ENCODE results near the gene NUP85.
"Not testable (repeated sequence)": the region's sequence is repeated elsewhere in the genome, so short reads cannot be mapped to it uniquely, and the experiment has no call there.

Gene NUP85

GRCh38 chr17:75242461-75243042 lies 37.1 kb downstream of the NUP85 start:
- DNase-seq = no peak

DNA sequence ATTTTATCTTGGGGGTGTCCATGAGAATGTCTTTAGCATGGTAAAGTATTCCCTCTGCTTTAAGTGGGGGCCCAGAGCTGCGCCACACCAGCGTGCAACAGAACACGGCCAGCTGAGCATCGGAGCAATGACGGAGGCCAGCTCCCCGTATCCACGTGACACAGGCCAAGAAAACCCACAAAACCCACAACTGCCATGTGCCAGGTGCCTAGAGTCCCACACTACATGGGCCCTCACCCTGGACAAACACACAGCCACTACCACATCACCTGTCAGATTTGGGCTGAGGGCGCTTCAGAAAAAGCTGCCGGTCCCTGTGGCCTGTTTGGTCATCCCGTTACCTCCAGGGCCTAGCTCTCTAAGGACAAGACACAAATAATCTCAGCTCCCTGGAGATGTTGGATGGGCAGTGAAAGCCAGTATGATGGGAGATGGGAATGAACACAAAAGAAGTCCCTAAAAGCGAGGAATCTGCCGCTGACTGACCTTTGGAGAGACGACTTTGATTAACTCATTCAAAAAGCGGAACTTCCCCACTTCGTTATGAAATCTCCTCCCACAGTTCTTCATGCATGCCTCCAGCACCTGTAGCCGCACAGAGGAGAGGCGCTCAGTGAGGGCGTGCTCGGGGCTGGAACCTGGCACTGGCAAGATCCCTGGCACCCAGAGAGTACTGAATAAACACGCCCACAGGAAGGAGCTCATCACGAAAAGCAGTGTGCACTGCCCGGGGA lies 38.8 kb downstream of the NUP85 start:
- DNase-seq = no peak

- no peak for DNase-seq
Measured at GRCh38 chr17:75245011-75245410, 39.5 kb downstream of the NUP85 start.

DNA sequence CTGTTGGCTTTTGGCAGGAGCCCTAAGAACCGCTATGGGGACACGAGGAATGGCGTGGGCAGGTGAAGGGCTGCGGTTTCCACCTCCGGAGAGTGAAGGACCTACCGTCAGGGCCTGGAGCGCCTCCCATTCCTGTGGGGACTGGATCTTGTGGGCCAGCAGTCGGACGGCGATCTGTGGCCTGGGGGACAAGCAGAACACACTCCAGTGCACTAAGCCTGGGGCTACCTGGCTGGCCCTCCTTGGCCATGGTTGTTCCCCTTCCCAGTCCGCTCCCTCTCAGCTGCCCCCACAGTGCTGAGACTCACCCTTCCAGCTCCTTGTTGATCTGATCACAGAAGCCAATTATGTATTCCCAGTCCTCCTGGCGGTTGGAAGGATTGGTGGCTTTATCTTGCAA lies 40.9 kb downstream of the NUP85 start:
- no peak for DNase-seq

GRCh38 chr17:75249564-75249963 lies 44.1 kb downstream of the NUP85 start:
- DNase-seq = no peak

DNA sequence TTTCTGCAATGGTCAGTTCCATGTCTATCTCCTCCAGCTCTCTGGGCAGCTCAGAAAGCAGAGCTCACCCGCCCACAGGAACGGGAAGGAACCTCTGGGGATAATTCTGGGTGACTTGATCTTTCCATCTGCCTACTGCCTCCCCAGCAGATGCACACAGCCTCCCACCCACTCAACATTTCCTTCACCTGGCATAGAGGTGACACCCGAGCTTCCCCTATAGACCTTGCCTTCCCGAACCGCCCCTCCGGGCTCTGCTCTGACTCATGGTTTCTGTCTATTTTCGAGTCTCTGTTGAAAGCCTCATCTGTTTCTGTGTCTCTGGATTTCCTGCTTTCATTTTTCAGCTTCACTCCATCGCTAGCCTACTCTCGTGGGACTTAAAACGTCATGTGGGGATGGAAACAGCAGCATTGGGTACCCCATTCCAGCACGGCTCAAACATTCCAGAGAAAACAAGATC lies 44.6 kb downstream of the NUP85 start:
- peak; percentile 81 for DNase-seq

DNA sequence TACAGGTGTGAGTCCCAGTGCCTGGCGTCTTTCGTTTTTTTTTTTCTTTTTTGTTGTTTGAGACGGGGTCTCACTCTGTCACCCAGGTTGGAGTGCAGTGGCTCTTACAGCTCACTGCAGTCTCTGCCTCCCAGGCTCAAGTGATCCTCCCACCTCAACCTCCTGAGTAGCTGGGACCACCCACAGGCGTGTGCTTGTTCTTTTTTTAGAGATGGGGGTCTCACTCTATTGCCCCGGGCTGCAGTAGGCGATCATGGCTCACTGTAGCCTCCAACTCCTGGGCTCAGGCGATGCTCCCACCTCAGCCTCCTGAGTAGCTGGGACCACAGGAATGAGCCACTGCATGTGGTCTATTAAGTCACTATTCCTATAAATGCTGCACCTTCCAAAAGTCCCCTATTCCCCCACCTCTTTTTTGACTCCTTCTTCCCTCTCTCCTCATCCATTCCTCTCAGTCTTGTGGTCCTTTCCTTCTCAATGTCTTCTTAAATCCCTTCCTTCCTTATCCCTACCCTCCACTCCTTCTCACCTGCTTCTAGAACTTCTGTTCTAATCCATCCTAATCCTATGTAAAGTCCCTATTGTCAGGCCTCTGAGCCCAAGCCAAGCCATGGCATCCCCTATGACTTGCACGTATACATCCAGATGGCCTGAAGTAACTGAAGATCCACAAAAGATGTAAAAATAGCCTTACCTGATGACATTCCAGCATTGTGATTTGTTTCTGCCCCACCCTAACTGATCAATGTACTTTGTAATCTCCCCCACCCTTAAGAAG lies 46.7 kb downstream of the NUP85 start:
- DNase-seq = no peak

GRCh38 chr17:75255954-75256698 lies 50.6 kb downstream of the NUP85 start:
- DNase-seq = not testable (repeated sequence)

- not testable (repeated sequence) for DNase-seq
Measured at GRCh38 chr17:75257228-75257627, 51.7 kb downstream of the NUP85 start.

DNA sequence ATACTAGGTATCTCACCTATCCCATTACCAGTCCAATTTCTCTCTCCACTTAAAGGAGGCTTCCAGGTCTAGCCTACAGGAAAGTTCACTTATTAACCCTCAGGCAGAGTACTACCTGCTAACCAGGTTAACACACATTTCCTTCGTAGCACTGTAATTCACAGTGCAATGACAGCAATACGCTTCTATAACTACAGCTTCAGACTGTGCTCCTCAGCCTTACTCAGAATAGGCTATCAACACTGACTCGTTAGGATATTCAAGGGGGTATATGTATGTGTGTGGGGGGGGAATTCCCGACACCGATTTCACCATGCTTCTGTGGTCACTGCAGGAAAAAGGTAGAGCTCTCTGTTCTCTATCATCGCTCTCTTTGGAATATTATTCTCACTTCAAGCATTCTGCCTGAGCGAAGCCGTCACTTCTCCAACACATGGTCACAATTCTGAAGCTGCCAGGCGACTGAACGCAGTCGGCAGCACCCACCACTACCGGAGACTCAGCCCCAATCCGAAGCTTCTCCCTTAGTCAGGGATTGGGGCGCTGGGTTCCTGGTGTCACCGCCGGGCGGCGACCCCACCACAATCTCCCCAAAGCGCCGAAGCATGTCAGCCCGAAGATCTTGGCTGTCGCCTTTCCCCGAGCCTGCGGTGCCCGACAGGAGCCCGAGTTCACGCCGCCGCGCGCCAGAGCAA lies 55.3 kb downstream of the NUP85 start:
- DNase-seq = no peak

DNA sequence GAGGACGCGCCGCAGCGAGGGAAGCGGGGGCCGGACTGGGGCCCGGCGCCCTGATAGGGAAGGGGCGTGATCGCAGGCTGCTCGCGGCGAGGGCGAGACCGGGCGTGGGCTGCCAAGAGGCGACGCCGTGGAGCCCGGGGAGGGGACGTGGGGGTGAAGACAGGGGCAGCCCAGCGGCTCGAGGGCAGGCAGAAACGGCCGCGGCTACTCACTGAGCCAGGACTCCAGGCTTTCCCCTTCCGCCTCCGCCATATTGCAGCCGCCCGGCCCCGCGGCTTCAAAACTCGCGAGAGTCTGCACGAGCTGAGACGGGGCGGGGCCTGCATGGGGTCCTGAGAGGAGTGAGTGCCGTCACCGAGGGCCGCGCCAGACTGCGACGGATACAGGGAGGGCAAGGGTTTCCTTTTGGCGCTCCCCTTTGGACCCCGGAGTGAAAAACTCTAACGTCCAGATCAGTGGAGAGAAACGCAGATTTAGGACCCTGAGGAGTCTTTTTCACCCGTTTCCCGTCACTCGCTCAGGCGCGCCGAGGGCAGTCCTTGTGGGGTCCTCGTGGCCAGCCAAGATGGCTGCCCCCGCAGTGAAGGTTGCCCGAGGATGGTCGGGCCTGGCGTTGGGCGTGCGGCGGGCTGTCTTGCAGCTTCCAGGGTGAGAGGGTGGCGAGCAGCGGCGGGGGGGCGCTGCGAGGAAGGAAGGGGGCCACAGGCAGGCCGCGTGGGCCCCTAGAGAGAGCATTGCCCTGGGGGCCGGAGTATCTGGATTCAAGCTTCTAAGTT lies 56.0 kb downstream of the NUP85 start, which contains the start of the genes GGA3 and MRPS7:
Gene GGA3, minus strand, starts transcription at position 271 of the 776 bp plus-strand sequence. Its CDS starts 19 bp downstream, at position 252.
Gene MRPS7, plus strand, starts transcription at position 544 of the 776 bp plus-strand sequence. Its CDS starts 22 bp downstream, at position 566.
- peak; percentile 97 for DNase-seq

DNA sequence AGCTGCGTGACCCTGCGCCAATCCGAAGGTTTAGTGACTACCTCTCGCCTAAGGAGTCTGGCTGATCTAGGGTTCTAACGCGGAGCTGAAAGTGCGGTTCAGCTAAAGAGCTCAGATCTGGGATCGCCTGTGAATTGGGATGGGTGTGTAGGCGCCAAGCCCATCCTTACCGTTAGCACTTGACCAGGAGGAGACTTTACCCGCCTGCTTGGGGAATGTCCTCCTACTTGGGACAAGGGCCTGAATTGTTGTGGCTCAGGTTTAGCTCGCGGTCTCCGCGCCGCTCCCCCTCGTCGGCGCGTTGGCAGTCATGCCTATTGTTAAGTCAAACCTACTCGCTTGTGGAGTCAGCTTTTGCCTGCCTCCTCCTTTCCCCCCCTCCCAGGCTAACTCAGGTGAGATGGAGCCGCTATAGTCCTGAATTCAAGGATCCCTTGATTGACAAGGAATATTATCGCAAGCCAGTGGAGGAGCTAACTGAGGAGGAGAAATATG lies 56.7 kb downstream of the NUP85 start:
- no peak for DNase-seq

GRCh38 chr17:75263055-75263454 lies 57.6 kb downstream of the NUP85 start:
- no peak for DNase-seq

DNA sequence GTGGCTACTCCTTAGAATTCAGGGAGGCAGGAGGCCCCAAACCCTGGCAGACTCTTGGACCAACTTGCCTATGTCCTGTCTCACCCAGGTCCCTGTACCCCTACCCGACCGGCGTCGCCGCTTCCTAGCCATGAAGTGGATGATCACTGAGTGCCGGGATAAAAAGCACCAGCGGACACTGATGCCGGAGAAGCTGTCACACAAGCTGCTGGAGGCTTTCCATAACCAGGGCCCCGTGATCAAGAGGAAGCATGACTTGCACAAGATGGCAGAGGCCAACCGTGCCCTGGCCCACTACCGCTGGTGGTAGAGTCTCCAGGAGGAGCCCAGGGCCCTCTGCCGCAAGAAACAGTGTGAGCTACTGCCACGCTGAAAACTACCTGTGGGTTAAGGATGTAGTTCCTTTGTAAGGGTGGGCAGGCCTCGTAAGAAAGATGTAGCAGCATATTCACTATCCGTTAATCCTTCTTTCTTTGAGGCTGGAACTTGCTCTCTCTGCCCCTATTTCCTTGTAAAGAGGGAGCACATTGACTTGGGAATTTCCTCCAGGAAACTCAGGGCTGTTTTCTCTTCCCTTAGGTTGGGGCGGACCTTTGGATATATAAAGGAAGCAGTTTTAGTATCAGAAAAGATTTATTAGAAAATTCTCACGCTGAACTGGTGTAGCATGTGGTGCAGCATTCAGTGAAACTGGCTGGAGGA lies 60.3 kb downstream of the NUP85 start:
- no peak for DNase-seq

GRCh38 chr17:75266316-75267152 lies 61.1 kb downstream of the NUP85 start:
- no peak for DNase-seq

- no peak for DNase-seq
Measured at GRCh38 chr17:75267153-75267410, 61.6 kb downstream of the NUP85 start.

GRCh38 chr17:75267411-75268232 lies 62.1 kb downstream of the NUP85 start:
- DNase-seq = no peak

DNA sequence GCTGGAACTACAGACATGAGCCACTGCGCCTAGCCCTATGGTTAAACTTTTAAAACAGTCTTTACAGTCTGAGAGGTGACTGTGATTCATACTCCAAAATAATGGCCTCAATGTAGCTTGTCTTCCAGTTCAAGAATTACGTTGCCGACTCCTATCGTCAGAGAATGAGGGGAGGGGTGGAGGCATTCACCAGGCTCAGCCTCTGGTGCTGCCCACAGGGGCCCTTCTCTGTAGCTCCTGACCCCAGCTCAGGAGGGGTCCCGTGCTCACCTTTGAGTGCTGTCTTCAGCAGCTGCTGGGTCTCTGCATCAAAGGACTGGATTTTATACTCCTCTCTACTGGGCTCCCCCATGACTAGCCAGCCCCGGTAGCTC lies 64.4 kb downstream of the NUP85 start:
- DNase-seq = no peak

All from CD4-positive, alpha-beta T cell treated with Interleukin-6 for 4 hours (primary cell).